ENCODE results near the gene TXNDC15. TPM values are rescaled to one million over a fixed set of nuclear protein-coding genes. Genes with fewer than 3 reads are reported as not detected.

Gene TXNDC15
- total and polyA plus RNA-seq, 8 donors: 61.7 to 88.9 (median 75.7) TPM

DNA sequence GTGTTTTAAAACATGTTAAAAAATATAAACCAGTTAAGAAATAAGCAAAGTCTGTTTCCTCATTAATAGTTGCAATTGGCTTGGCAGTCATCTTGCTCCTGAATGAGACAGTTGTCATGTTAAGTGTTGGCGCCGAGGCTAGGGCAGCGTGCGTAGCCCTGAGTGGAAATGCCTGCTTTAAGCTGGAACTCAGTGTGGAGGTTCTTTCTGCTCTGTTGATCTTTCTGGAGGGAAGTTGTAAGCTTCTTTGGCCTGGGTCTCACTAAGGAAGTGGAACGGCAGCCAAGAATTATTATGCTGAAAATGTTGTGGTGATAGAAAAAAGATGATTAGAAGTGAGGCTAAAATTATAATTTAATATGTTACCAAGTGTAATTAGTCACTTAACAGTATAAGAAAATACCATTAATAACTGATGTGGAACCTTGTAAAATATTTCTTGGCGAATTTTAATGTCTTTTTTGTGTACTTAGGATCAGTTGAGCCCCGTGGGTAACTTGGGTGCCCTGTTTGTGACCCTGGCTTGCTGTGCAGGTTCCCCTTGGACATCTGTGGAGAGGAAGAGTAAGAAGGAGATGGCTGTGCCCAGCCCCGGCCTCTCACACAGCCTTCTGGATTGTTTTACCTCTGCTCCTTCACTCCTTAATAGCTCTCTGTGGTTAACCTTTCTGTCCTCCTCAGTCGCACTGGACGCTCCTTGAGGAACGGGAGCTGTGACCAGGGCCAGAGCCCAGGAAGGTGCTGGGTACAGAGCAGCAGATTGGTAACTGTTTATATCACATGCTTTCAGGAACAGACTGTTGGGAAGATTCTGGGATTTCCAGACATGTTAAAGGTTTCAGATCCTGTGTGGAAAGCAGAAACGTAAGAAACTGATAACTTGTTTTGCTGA lies 61.8 kb downstream of the TXNDC15 start:
- Histone ChIP-seq H3K9me3 (no peaks in the 10 kb centered on the region), H3K4me1 (no peaks in the 10 kb centered on the region), H3K36me3 (peaks cover 0 to 60% of the 10 kb centered on the region in 2 donors), H3K4me3 (no peak overlapping the region), H3K27ac (no peak overlapping the region), H3K27me3 (no peaks in the 10 kb centered on the region)
- intact Hi-C loops (cut with DNase I): no loop called here
- DNase-seq (no peak), ATAC-seq (peak; percentile 53)
- TF ChIP-seq CTCF (IDR thresholded peaks at IDR 0.05): no peak

DNA sequence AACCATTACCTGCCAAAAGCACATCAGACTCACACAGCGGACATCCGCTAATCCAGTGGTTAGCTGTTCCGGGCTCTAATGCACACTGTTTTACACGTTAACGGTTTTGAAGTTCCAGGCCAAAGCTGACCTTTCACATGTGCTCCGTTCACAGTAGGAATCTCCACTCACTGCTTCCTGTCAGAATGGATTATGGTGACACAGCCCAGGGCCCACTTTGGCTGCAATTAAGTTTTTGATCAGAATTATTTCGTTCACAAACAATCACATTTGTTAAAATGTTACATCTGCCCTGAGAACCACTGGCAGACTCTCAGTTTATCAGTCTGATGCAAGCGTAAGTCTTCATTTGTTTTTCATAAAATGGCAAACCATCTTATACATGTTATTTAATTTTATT lies 63.4 kb downstream of the TXNDC15 start:
- DNase-seq (no peak), ATAC-seq (no peak)
- intact Hi-C loops (cut with DNase I): no loop called here
- Histone ChIP-seq H3K27me3 (no peaks in the 10 kb centered on the region), H3K4me1 (no peaks in the 10 kb centered on the region), H3K36me3 (peaks cover 0 to 49% of the 10 kb centered on the region in 2 donors), H3K4me3 (no peak overlapping the region), H3K9me3 (no peaks in the 10 kb centered on the region), H3K27ac (no peak overlapping the region)
- TF ChIP-seq CTCF (IDR thresholded peaks at IDR 0.05): no peak

GRCh38 chr5:134938030-134938429 lies 63.9 kb downstream of the TXNDC15 start:
- H3K9me3 ChIP-seq: no peaks in the 10 kb centered on the region
- no peaks in the 10 kb centered on the region for H3K4me1 ChIP-seq
- no peak for ATAC-seq
- H3K36me3 ChIP-seq: peaks cover 0 to 44% of the 10 kb centered on the region in 2 donors
- no peaks in the 10 kb centered on the region for H3K27me3 ChIP-seq
- DNase-seq: no peak
- no peak overlapping the region for H3K27ac ChIP-seq
- H3K4me3 ChIP-seq: no peak overlapping the region
- no peak for TF ChIP-seq CTCF (IDR thresholded peaks at IDR 0.05)
- intact Hi-C loops (cut with DNase I): no loop called here

DNA sequence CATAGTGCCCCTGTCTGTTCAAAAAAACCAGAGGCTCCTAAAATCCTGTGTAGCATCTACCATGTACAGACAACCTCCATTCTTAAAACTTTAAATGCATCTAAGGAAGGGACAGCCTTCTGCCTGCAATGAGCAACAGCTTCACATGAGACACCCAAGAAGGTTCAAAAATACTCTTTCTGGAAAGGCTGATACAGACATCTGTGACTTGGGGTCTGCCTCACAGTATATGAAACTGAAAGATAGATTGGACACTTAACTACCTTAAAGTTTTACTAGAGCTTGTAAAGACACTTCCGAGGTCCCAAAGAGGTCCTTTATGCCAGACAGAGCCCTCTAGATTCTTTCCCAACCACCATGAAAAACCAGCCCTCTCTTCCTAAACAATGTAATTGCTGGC lies 65.3 kb downstream of the TXNDC15 start:
- Histone ChIP-seq H3K4me1 (no peaks in the 10 kb centered on the region), H3K27me3 (no peaks in the 10 kb centered on the region), H3K36me3 (peaks cover 0 to 37% of the 10 kb centered on the region in 2 donors), H3K9me3 (no peaks in the 10 kb centered on the region), H3K4me3 (no peak overlapping the region), H3K27ac (no peak overlapping the region)
- intact Hi-C loops (cut with DNase I): no loop called here
- ATAC-seq: no peak
- DNase-seq: no peak
- TF ChIP-seq CTCF (IDR thresholded peaks at IDR 0.05): no peak

DNA sequence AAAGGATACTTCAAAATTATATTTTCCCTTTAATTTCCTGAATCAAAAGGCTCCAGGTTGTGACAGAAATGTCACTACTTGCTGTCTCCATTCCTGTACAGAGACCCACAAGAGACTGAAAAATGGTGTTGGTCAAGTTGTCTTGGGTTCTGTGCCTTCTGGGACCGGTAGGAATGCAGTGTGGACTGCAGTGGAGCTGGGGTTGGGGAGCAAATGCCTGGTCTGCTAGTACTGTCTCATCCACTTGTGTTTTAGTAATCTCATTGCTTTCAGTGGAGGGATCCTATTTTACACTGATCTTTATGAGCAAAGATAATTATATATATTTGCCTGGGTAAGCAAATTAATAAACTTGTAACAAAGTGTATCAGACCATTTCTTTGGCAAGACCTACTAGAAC lies 69.4 kb downstream of the TXNDC15 start:
- ATAC-seq: no peak
- no peaks in the 10 kb centered on the region for H3K9me3 ChIP-seq
- H3K4me3 ChIP-seq: no peak overlapping the region
- no peaks in the 10 kb centered on the region for H3K27me3 ChIP-seq
- no peaks in the 10 kb centered on the region for H3K4me1 ChIP-seq
- no peak overlapping the region for H3K27ac ChIP-seq
- peaks cover 0 to 18% of the 10 kb centered on the region in 2 donors for H3K36me3 ChIP-seq
- no peak for DNase-seq
- TF ChIP-seq CTCF (IDR thresholded peaks at IDR 0.05): no peak
- intact Hi-C loops (cut with DNase I): no loop called here
